ENCODE results near the gene NCKAP5.

The NCKAP5 gene

GRCh38 chr2:133130548-133131246 lies 437.6 kb downstream of the NCKAP5 start:
- no peak overlapping the region for H3K4me3 ChIP-seq (ENCODE audit: low read length)
- peak; percentile 20 for DNase-seq (ENCODE audit: low read depth)
- TF ChIP-seq CTCF (IDR thresholded peaks at IDR 0.05; ENCODE audit: insufficient read depth, low read depth, low read length, missing control alignments) = no peak

- no peak for TF ChIP-seq CTCF (IDR thresholded peaks at IDR 0.05; ENCODE audit: insufficient read depth, low read depth, low read length, missing control alignments)
- no peak overlapping the region for H3K4me3 ChIP-seq (ENCODE audit: low read length)
- DNase-seq (ENCODE audit: low read depth) = no peak
These were observed 443.8 kb downstream of the NCKAP5 start for GRCh38 chr2:133124446-133124845.

- no peak for TF ChIP-seq CTCF (IDR thresholded peaks at IDR 0.05; ENCODE audit: insufficient read depth, low read depth, low read length, missing control alignments)
These were observed 444.4 kb downstream of the NCKAP5 start for GRCh38 chr2:133123904-133124303.

GRCh38 chr2:133123393-133123792 lies 444.9 kb downstream of the NCKAP5 start:
- TF ChIP-seq CTCF (IDR thresholded peaks at IDR 0.05; ENCODE audit: insufficient read depth, low read depth, low read length, missing control alignments) = no peak
- DNase-seq (ENCODE audit: low read depth) = no peak
- H3K4me3 ChIP-seq (ENCODE audit: low read length) = no peak overlapping the region

More at GRCh38 chr2:133123904-133124303, 444.4 kb downstream of the NCKAP5 start:
- no peak overlapping the region for H3K4me3 ChIP-seq (ENCODE audit: low read length)
- DNase-seq (ENCODE audit: low read depth) = no peak

- DNase-seq (ENCODE audit: low read depth) = no peak
- TF ChIP-seq CTCF (IDR thresholded peaks at IDR 0.05; ENCODE audit: insufficient read depth, low read depth, low read length, missing control alignments) = no peak
- no peak overlapping the region for H3K4me3 ChIP-seq (ENCODE audit: low read length)
These were observed 445.7 kb downstream of the NCKAP5 start for GRCh38 chr2:133122529-133122928.

GRCh38 chr2:133120310-133120709 lies 448.0 kb downstream of the NCKAP5 start:
- no peak for DNase-seq (ENCODE audit: low read depth)
- no peak for TF ChIP-seq CTCF (IDR thresholded peaks at IDR 0.05; ENCODE audit: insufficient read depth, low read depth, low read length, missing control alignments)
- H3K4me3 ChIP-seq (ENCODE audit: low read length) = no peak overlapping the region

- H3K4me3 ChIP-seq (ENCODE audit: low read length) = no peak overlapping the region
- DNase-seq (ENCODE audit: low read depth) = no peak
- no peak for TF ChIP-seq CTCF (IDR thresholded peaks at IDR 0.05; ENCODE audit: insufficient read depth, low read depth, low read length, missing control alignments)
These were observed 458.1 kb downstream of the NCKAP5 start for GRCh38 chr2:133110201-133110600.
